Erythroblast (primary cell): ENCODE data around the gene MGAT5B.

Experiments
- GATA1 ChIP-seq: IDR thresholded peaks from 2 replicates; pipeline ENCODE4 v1.6.1; 2011; ENCODE audit warnings: low read depth, mild to moderate bottlenecking, control low read depth, low read length, moderate library complexity
- POLR2A ChIP-seq: IDR thresholded peaks from 2 replicates; pipeline ENCODE4 v1.6.1; 2011; ENCODE audit warnings: mild to moderate bottlenecking, low read length

DNA sequence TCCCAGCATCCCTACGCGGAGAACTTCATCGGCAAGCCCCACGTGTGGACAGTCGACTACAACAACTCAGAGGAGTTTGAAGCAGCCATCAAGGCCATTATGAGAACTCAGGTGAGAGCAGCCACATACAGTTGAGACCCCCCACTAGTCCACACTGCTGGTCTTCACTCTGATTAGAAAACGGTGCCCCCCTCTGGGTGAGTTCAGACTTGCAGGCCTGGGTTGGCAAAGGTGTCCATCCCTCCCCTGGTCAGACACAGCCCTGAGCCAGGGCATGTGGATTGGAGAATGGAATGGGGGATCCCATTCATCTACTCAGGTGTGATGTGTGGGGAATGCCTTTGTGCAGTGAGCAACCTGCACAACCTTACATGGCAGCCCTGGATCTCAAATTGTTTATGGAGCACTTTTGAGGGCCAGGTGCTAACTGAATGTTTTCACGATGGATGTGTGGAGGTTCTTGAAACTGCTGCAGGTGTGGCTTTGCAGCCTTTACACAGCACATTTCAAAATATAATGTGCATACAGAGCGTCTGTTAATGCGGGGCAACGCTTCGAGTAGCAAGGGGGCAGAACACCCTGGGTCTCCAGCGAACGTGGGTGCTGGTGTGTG, 72.6 kb downstream of the MGAT5B start:
- TF ChIP-seq POLR2A = no peak
- no peak for TF ChIP-seq GATA1
